PC-9 (cell line): Measurements from ENCODE around the gene RAB39A.

Source experiments
- EZH2 ChIP-seq: fragments of 200-600 bp; sonication (generic); IDR thresholded peaks from 2 replicates; pipeline ENCODE4 v1.8.0; 2017; ENCODE audit warnings: antibody characterized with exemption, low read depth
- TF ChIP-seq, protein P1 (sequence below): fragments of 200-600 bp; sonication (generic); conservative IDR thresholded peaks from 2 replicates; pipeline ENCODE4 v1.6.1; 2017; ENCODE audit warnings: mixed run types, antibody characterized with exemption, mild to moderate bottlenecking, moderate library complexity

DNA sequence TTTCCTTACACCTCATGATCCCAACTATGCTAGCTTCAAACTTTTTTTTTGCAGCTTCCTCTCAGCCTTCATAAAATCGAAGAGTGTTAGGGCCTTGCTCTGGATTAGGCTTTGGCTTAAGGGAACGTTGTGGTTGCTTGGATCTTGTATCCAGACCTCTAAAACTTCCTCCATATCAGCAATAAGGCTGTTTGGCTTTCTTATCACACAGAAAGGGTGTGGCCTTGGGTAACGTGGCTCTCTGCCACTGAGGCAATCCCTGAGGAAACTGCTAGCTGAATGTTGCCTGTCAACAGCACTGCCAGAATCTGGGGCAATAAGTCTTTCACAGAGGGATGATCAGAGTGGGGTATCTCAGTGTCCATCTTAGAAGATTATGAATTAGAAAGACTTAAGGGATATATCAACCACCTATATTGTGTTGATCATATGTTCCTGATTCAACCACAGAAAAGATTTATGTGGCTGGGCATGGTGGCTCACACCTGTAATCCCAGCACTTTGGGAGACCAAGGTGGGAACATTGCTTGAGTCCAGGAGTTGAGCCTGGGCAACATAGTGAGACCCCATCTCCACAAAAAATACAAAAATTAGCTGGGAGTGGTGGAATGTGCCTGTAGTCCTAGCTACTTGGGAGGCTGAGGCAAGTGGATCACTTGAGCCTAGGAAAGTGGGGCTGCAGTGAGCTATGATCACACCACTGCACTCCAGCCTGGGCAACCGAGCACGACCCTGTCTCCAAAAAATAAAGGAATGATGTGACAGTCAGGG, 67.9 kb downstream of the RAB39A start:
- TF ChIP-seq, protein P1, sequence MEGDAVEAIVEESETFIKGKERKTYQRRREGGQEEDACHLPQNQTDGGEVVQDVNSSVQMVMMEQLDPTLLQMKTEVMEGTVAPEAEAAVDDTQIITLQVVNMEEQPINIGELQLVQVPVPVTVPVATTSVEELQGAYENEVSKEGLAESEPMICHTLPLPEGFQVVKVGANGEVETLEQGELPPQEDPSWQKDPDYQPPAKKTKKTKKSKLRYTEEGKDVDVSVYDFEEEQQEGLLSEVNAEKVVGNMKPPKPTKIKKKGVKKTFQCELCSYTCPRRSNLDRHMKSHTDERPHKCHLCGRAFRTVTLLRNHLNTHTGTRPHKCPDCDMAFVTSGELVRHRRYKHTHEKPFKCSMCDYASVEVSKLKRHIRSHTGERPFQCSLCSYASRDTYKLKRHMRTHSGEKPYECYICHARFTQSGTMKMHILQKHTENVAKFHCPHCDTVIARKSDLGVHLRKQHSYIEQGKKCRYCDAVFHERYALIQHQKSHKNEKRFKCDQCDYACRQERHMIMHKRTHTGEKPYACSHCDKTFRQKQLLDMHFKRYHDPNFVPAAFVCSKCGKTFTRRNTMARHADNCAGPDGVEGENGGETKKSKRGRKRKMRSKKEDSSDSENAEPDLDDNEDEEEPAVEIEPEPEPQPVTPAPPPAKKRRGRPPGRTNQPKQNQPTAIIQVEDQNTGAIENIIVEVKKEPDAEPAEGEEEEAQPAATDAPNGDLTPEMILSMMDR = no peak
- no peak for TF ChIP-seq EZH2
